NCI-H82 (cell line): ENCODE data around the gene ZFAND2B.

Experiments
- DNase-seq: peaks from one replicate; lab custom pipeline; 2025; lab: John Stamatoyannopoulos, UW

ZFAND2B gene

DNA sequence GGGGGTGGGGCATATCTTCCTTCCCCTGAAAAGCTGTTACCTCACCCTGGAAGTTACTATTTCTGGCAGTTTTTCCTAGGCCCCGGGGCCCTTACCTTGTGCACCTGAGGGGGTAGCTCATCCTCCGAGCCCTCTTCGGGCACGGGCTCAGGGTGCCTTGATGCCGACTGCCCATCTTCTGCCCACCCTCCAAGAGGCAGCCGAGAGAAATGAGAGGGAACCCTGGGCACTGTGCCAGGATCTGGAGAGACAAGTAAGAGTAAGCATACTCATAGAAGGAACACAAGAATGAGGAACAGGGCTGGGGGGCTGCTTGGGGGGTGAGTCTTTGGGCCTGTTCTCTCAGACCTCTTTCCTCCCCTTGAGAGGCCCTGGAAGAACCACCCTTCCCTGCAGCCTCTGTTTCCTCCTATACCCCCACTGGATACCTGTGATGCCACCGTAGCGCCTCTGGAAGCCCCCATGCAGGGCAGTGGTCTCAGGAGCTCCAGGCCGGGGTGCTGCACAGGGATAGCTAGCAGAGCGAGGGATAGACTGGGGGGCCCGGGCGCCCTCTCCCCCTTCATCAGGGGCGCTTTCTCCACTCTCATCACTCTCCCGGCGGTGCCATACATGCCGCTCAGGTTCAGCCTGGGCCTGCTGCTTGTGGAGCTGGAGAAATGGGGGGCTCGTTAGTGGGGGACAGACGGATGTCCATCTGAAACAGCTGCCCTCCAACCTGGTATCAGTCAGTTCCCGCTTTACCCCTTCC lies 14.2 kb downstream of the ZFAND2B start:
- DNase-seq: no peak

GRCh38 chr2:219221957-219222518 lies 15.5 kb downstream of the ZFAND2B start:
- no peak for DNase-seq

DNA sequence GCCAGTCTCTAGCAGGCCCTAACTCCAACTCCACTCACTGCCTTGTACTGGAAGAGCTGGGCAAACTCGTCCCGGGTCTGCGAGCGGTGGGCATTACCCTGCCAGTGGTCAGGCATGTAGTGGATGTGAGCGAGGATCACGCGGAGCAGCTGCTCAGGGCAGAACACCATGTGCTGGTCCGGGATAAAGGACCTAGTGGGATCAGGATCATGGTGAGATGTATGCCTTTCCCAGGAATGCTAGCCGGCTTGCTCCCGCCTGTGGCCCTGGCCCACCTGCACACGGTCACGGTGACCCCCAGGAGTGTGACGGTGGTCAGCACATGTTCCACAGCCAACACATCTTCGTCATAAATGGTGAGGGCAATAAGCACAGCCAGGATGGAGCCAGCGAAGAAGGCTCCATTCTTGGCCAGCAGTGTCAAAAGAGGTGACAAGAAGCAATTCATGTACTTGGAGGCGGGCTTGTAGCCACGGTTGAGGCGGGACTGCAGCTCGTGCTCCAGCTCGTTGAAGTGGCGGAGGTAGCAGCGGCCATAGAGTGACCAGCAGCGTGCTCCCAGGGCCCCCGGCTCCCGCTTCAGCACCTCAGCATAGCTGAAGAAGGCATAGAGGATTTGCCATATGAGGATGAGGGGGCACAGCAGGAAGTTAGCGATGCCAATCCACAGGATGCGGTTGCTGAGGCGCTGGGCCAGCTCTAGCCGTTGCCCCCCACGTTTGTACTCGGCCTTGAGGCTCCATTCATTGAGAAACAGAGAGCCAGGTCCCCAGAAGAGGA lies 17.4 kb downstream of the ZFAND2B start:
- DNase-seq: no peak

DNA sequence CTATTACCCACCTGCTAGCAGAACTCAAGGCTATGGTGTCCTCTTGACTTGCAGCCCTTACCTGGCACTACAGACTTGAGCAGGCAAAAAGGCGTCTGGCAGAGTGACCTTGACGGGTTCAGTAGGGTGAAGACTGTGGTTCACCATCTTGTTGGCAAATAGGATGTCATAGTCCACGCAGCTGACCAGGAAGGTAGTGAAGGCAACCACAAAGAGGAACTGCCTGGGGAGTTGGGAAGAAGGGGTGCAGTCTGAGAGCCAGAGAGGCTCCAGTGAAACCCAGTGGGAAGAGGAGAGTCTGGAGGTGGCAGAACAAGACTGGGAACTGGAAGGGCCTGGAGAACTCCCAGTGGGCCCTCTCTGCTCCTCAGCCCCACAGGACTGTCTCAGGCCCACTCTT lies 18.8 kb downstream of the ZFAND2B start:
- DNase-seq: no peak

DNA sequence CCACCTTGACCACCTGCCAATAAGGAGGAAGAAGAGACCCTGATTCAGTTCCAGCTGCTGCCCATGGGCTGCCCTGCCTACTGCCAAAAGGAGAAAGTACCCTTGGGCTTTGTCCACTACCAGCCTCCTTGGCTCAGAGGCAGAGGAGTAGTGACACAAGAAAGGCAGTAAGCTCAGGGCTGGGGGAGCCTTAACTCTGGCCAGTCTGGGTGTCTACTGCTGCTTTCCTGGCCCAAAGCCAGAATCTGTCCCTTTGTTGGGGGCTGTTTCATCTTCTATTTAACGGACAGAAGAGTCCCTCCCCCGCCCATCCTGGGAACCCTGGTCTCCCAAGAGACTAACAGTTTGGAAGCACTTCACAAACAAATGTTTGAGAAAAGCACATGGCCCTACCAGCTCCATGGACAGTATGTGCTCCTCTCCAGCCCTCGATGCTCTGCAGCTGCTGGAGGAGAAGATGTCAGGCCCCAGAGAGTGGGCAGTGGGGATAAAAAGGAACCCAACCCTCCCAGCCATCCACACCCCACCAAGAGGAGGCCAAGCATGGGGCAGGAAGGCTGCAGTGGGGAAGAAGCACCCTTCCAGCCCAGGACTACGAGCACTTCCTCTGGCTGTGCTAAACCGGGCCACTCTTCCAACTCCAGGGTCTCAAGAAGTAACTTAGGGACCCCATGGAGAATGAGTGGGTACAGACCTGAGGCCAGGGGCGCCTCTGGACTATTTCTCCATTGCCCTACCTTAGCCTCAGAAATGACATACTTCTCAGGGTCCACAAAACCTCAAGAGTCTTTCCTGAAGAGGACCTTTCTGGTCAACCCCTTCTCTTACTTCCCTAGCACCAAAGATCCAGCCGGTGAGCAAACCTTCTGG lies 21.7 kb downstream of the ZFAND2B start:
- DNase-seq: no peak

DNA sequence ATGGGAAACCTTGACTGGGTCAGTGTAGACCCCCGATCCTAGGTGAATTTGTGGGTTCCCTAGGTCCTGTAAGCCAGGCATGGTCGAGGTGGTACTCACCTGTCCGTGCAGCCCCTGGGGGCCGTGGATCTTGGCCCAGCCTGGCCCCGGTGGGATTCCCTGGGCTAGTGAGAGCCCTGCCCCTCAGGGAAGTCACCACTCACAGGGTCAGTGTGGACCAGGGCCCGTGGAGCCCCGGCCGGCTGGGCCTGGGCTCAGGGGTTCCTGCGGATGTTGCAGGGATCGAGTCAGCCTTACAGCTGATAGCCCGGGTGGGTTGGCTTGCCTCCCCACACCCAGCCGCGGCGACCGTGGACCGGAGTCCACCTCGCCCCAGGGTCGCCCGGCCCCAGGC lies 22.3 kb downstream of the ZFAND2B start:
- DNase-seq: no peak

DNA sequence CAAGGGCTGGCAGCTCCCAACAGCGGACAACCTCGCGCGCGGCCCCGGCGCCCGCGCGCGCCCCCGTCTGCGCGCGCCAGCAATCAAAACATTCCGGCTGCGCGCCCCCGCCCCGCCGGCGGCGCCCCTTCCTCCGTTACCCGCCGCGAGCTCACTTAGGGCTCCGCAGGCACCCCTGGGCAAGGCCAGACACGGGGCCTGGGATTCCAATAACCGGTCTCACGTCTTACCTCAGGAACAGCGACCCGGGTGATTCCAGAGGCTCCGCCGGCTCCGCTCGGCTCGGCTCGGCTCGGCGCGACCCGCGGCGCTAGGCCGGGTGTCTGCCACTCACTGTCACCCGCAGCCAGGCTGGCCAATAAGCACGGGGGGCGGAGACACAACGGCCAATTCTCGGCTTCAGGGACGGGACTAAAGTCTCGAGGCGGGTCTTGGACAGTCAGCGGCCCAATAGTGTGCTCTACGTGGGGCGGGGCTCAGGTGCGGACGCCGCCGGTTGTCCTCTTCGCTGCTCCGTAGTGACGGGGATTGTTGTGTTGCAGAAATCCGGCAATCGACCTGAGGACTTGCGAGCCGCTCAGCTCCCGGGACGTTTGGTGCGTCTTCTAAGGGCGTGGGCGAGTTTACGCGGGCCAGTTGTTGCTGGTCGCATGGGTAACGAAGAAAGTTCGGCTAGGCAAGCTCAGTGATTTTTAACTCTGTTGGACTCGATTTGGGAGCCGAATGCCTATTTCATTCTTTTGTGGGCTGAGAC lies 22.9 kb downstream of the ZFAND2B start, which contains the start of the genes ANKZF1 and ATG9A:
Gene ANKZF1, plus strand, starts transcription at position 502 of the 754 bp plus-strand sequence. CDS start 452 bp downstream, outside the sequence.
Gene ATG9A, minus strand, starts transcription at position 332 of the 754 bp plus-strand sequence. CDS start 1,612 bp downstream, outside the sequence.
- DNase-seq: peak; percentile 100

GRCh38 chr2:219230059-219230540 lies 23.5 kb downstream of the ZFAND2B start:
- peak; percentile 63 for DNase-seq

GRCh38 chr2:219234331-219234730 lies 27.7 kb downstream of the ZFAND2B start:
- DNase-seq: no peak

DNA sequence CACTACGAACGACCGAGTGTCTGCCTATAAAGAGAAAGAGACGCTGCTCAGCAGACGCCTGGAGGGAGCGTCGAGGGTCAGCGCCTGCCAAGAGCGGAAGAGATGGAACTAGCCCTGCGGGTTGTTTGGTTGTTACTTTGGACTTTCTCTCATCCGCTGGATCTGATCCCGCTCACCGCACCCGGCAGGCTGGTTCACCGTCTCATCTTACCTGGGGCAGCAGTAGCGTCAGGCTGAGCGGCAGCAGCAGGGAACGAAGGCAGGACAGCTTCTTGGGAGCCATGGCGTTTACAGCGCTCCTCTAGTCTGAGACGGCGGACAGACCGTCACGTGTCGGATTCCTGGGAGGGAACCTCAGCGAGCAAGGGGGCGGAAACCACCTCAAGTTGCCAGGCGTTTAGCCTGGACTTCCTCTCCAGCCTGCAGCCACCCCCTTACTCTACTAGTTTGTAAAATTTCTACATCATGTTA lies 36.7 kb downstream of the ZFAND2B start:
- DNase-seq: no peak

- no peak for DNase-seq
Measured at GRCh38 chr2:219244789-219245147, 38.2 kb downstream of the ZFAND2B start.

DNA sequence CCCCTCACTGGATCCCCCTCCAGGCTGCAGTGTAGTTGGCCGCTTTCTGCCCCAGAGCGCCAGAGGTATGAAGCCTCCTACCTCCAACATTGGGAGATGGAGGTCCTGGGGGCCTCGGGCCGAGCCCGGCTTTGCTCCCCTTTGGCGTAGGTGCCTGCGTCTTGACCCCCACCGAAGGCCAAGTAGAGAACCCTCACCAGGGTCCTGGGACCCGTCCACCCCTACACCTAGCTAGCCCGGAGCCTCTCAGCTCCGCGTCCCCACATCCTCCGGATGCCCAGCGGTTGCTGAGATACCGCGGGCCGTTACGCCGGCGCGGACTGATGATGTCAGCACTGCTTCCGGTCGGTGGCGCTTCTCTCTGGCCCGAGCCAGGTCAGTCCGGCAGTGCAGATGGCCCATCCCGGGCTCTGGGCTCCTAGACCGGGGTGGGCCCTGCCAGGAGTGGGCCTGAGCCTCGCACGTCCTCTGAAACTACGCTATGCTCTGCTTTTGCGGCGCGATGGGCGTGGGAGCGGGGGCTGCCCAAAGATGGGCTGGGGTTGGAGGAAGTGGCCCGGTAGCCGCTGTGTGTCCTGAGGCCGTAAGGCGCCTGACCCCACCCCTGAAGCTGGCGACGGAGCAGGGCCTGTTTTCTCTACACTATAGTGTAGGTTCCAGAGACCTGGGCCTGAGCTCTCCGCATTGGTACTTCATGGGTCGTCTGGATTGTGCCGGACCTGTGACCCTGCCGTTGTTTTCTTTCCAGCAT lies 38.7 kb downstream of the ZFAND2B start, which contains the start of the genes GLB1L and STK16:
Gene GLB1L, minus strand, starts transcription at position 297 of the 751 bp plus-strand sequence. CDS start 1,871 bp downstream, outside the sequence.
Gene STK16, plus strand, starts transcription at position 332 of the 751 bp plus-strand sequence. CDS start 521 bp downstream, outside the sequence.
- DNase-seq: peak; percentile 94

GRCh38 chr2:219245899-219246230 lies 39.3 kb downstream of the ZFAND2B start:
- DNase-seq: no peak

DNA sequence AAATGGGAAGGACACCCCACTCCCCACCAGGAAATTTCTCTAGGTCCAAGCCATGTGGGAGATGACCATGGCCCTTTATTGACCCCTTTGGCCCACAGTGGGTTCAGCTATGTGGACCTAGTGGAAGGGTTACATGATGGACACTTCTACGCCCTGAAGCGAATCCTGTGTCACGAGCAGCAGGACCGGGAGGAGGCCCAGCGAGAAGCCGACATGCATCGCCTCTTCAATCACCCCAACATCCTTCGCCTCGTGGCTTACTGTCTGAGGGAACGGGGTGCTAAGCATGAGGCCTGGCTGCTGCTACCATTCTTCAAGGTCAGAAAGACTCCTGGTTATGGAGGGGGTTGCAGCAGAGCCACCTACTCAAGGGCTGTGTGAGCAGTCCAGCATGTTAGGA lies 40.0 kb downstream of the ZFAND2B start:
- no peak for DNase-seq

DNA sequence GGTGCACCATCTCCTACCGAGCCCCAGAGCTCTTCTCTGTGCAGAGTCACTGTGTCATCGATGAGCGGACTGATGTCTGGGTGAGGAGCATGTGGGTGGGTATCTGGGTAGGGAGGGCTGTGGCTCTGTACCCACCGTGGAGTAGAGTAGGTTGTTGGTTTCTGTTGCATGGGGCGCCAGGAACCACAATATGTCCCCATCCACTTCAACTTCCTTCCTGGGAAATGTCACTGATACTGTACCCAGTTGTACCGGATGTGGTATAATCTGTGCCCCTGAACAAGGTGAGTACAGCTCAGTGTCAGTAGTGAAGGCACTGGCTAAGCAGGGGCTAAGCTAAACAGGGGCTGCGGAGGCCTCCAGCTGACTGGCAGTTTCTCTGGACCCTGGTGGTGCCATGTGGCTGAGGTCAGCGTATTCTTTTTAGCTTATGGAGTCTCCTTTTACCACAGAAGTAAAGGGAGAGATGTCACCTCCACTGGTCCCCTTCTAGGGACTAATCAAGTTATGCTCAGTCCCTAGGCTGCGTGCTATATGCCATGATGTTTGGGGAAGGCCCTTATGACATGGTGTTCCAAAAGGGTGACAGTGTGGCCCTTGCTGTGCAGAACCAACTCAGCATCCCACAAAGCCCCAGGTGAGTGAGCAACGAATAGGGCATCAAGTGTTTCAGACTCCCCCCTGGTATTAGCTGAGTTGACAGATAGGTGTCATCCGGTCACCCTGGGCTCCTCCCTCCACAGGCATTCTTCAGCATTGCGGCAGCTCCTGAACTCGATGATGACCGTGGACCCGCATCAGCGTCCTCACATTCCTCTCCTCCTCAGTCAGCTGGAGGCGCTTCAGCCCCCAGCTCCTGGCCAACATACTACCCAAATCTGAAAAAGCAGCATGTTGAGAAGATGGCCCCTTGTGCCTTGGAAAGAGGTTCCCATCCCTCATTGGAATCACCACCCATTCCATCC lies 41.4 kb downstream of the ZFAND2B start:
- no peak for DNase-seq

DNA sequence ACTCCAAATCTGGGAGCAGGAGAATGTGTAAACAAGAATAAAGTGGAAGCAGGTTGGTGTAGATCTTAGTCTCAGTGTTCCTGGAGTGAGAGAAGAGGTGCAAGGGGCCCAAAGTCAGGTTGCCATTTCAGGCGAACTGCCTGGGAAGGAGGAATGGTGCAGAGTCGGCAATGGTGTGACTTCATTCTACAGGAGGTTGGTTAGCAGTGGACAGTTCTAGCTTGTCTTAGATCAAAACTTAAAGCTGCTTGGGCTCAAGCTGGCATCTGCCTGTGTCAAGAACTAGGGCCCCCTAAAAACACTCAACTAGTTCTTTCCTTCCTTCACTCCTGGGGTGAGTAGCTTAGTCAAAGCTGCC lies 42.2 kb downstream of the ZFAND2B start:
- DNase-seq: no peak

DNA sequence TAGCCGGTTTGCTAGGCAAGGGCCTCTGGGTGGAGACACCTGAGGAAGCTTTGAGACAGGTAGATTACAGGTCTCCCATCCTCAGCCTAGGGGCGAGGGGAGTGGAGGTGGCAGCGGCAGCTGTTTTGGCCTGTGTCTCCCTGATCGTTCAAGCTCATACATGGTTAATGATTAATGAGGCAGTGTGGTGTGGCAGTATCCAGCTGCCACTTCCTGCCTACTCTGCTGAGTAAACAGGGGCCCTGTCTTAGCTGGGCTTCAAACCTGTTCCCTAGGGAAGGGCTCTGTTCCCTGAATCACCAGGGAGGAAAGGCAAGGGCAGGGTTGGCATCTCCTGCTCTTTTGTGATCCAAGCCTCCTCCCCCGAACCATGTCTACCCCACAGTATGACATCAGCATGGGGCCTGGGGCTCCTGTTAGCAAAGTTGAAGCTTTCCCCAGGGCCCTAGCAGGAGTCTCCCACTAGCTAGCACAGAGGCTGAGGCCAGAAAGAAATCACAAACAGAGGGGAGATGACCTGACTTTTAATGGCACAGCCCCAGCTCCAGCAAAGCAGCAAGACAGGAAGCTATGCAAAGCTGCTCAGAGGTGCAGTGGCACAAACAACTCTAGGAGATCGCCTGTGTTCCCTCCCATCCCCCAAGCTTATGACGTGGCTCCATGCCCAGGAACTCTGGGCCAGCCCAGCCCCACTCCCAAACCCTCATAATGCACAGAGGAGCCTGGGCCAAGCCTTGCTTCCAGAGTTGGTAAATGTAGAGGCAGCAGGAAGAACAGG lies 42.8 kb downstream of the ZFAND2B start:
- DNase-seq: peak; percentile 80
